ENCODE data around the gene OVAAL.

OVAAL gene

DNA sequence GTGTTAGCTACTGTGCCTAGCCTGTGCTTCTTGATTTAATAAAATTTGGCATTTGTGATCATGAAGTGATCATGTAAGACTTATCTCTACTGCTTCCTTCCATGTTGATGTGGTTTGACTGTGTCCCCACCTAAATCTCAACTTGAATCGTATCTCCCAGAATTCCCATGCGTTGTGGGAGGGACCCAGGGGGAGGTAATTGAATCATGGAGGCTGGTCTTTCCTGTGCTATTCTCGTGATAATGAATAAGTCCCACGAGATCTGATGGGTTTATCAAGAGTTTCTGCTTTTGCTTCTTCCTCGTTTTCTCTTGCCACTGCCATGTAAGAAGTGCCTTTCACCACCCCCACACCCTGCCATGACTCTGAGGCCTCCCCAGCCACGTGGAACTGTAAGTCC lies at the start of gene OVAAL:
OVAAL (plus strand) TSS at position 301 of the 400 bp plus-strand sequence.
- H3K27me3 ChIP-seq (ENCODE audit: control insufficient read depth, insufficient read depth, low read length): no peaks in the 10 kb centered on the region
- H3K4me1 ChIP-seq (ENCODE audit: control insufficient read depth, low read depth, low read length): no peaks in the 10 kb centered on the region
- no peak within 1 kb of the TSS for H3K9ac ChIP-seq (ENCODE audit: low read length)
- no peak within 1 kb of the TSS for H3K4me3 ChIP-seq (ENCODE audit: low read length)
- H3K27ac ChIP-seq (ENCODE audit: low read length): no peak within 1 kb of the TSS
- no peaks in the 10 kb centered on the region for H3K9me3 ChIP-seq (ENCODE audit: control insufficient read depth, low read depth, low read length)
- no peaks in the 10 kb centered on the region for H3K36me3 ChIP-seq (ENCODE audit: control insufficient read depth, low read depth, low read length)

DNA sequence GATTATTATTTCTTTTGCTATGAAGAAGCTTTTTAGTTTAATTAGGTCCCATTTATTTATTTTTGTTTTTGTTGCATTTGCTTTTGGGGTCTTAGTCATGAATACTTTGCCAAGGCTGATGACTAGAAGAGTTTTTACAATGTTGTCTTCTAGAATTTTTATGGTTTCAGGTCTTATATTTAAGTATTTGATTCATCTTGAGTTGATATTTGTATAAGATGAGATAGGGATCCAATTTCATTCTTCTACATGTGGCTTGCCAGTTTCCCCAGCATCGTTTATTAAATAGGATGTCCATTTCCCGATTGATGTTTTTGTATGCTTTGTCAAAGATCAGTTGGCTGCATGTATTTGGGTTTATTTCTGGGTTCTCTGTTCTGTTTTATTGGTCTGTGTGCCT lies 47.9 kb upstream of the OVAAL start:
- Histone ChIP-seq H3K9ac (ENCODE audit: low read length) (no peak overlapping the region), H3K4me3 (ENCODE audit: low read length) (no peak overlapping the region), H3K27ac (ENCODE audit: low read length) (no peak overlapping the region), H3K27me3 (ENCODE audit: control insufficient read depth, insufficient read depth, low read length) (no peaks in the 10 kb centered on the region), H3K9me3 (ENCODE audit: control insufficient read depth, low read depth, low read length) (no peaks in the 10 kb centered on the region), H3K36me3 (ENCODE audit: control insufficient read depth, low read depth, low read length) (no peaks in the 10 kb centered on the region), H3K4me1 (ENCODE audit: control insufficient read depth, low read depth, low read length) (peaks cover 3% of the 10 kb centered on the region)

- no peak overlapping the region for H3K4me3 ChIP-seq (ENCODE audit: low read length)
- H3K27me3 ChIP-seq (ENCODE audit: control insufficient read depth, insufficient read depth, low read length): no peaks in the 10 kb centered on the region
- peaks cover 8% of the 10 kb centered on the region for H3K4me1 ChIP-seq (ENCODE audit: control insufficient read depth, low read depth, low read length)
- H3K9ac ChIP-seq (ENCODE audit: low read length): no peak overlapping the region
- H3K27ac ChIP-seq (ENCODE audit: low read length): no peak overlapping the region
- H3K9me3 ChIP-seq (ENCODE audit: control insufficient read depth, low read depth, low read length): no peaks in the 10 kb centered on the region
- no peaks in the 10 kb centered on the region for H3K36me3 ChIP-seq (ENCODE audit: control insufficient read depth, low read depth, low read length)
Observed at GRCh38 chr1:180513531-180513930, 45.2 kb upstream of the OVAAL start.

DNA sequence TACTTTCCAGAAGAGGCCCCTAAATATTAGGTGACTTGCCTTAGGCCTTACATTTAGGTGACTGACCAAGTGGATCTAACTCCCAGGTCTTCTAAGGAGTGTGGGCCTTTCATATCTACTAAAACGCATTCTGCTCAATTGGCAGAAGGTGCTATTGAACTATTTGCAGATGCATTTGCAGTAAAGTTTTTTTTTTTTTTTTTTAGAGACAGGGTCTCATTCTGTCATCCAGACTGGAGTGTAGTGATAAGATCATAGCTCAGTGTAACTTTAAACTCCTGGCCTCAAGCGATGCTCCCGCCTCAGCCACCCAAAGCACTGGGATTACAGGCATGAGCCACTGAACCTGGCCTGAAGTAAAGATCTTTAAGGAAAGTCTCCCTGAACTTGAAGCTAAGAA lies 43.4 kb upstream of the OVAAL start:
- H3K4me3 ChIP-seq (ENCODE audit: low read length): no peak overlapping the region
- no peaks in the 10 kb centered on the region for H3K9me3 ChIP-seq (ENCODE audit: control insufficient read depth, low read depth, low read length)
- H3K9ac ChIP-seq (ENCODE audit: low read length): no peak overlapping the region
- H3K27ac ChIP-seq (ENCODE audit: low read length): no peak overlapping the region
- H3K4me1 ChIP-seq (ENCODE audit: control insufficient read depth, low read depth, low read length): peaks cover 8% of the 10 kb centered on the region
- H3K27me3 ChIP-seq (ENCODE audit: control insufficient read depth, insufficient read depth, low read length): no peaks in the 10 kb centered on the region
- H3K36me3 ChIP-seq (ENCODE audit: control insufficient read depth, low read depth, low read length): no peaks in the 10 kb centered on the region

GRCh38 chr1:180515857-180516388 lies 42.8 kb upstream of the OVAAL start:
- Histone ChIP-seq H3K36me3 (ENCODE audit: control insufficient read depth, low read depth, low read length) (no peaks in the 10 kb centered on the region), H3K4me1 (ENCODE audit: control insufficient read depth, low read depth, low read length) (peaks cover 8% of the 10 kb centered on the region), H3K27ac (ENCODE audit: low read length) (no peak overlapping the region), H3K9me3 (ENCODE audit: control insufficient read depth, low read depth, low read length) (no peaks in the 10 kb centered on the region), H3K27me3 (ENCODE audit: control insufficient read depth, insufficient read depth, low read length) (no peaks in the 10 kb centered on the region), H3K9ac (ENCODE audit: low read length) (no peak overlapping the region), H3K4me3 (ENCODE audit: low read length) (no peak overlapping the region)

DNA sequence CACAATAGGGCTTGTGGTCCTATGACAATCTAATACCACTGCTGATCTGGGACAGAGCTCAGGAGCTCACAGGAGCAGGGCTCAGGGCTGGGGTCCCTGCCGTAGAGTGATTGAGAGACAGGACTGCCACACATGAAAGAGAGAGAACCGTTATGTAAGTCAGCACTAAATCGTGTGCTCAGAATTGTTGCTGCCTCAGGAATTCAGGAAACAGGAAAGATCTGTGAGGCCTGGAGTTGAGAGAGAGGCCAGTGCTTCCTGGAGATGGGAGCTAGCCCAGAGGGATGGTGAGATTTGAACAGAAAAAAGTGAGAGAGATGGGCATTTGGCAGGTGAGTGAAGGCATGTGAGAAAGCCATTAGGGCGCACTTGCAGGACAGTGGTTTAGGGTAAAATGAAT lies 38.9 kb upstream of the OVAAL start:
- Histone ChIP-seq H3K36me3 (ENCODE audit: control insufficient read depth, low read depth, low read length) (no peaks in the 10 kb centered on the region), H3K9ac (ENCODE audit: low read length) (no peak overlapping the region), H3K27me3 (ENCODE audit: control insufficient read depth, insufficient read depth, low read length) (no peaks in the 10 kb centered on the region), H3K27ac (ENCODE audit: low read length) (no peak overlapping the region), H3K9me3 (ENCODE audit: control insufficient read depth, low read depth, low read length) (no peaks in the 10 kb centered on the region), H3K4me1 (ENCODE audit: control insufficient read depth, low read depth, low read length) (peaks cover 16% of the 10 kb centered on the region), H3K4me3 (ENCODE audit: low read length) (no peak overlapping the region)

- no peaks in the 10 kb centered on the region for H3K27me3 ChIP-seq (ENCODE audit: control insufficient read depth, insufficient read depth, low read length)
- H3K4me3 ChIP-seq (ENCODE audit: low read length): no peak overlapping the region
- no peak overlapping the region for H3K27ac ChIP-seq (ENCODE audit: low read length)
- no peak overlapping the region for H3K9ac ChIP-seq (ENCODE audit: low read length)
- peaks cover 12% of the 10 kb centered on the region for H3K4me1 ChIP-seq (ENCODE audit: control insufficient read depth, low read depth, low read length)
- H3K9me3 ChIP-seq (ENCODE audit: control insufficient read depth, low read depth, low read length): no peaks in the 10 kb centered on the region
- H3K36me3 ChIP-seq (ENCODE audit: control insufficient read depth, low read depth, low read length): no peaks in the 10 kb centered on the region
Observed at GRCh38 chr1:180521474-180522212, 37.1 kb upstream of the OVAAL start.

- Histone ChIP-seq H3K4me1 (ENCODE audit: control insufficient read depth, low read depth, low read length) (peaks cover 12% of the 10 kb centered on the region), H3K9ac (ENCODE audit: low read length) (no peak overlapping the region), H3K4me3 (ENCODE audit: low read length) (no peak overlapping the region), H3K27me3 (ENCODE audit: control insufficient read depth, insufficient read depth, low read length) (no peaks in the 10 kb centered on the region), H3K9me3 (ENCODE audit: control insufficient read depth, low read depth, low read length) (no peaks in the 10 kb centered on the region), H3K27ac (ENCODE audit: low read length) (no peak overlapping the region), H3K36me3 (ENCODE audit: control insufficient read depth, low read depth, low read length) (no peaks in the 10 kb centered on the region)
Observed at GRCh38 chr1:180522213-180522515, 36.6 kb upstream of the OVAAL start.

DNA sequence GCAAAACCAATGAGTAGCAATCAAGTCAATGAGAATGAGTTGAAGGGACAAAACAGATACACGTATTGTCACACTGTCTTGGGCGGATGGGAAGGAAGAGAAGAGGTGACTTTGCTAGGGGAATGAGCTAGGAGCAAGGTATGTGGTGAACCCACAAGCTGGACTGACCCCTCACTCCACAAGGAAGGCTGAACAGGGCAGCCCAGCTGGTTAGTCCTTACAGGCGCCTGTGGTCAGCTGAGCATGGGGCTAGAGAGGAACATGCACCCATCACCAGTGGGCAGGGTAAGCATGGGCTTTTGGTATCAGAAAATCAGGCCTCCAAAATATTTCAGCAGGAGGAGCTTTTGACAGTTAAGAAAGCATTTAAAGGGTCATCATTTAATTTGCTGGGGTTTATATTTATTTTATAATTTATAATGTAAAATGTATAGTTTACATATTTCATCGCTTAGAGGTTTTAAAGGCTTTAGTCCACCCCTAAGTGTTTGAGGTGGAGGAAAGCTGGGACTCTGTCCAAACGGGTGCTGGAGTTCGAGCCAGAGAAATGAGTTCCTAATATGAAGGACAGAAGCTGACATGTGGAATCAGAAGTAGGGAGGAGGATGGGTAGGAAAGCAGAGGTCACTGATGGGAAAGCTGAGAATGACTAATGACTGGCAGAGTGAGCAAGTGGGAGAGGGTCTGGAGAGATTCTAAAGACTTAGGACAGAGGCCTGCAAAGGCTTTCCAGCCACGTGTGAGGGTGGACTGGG lies 34.4 kb upstream of the OVAAL start:
- Histone ChIP-seq H3K4me3 (ENCODE audit: low read length) (no peak overlapping the region), H3K9ac (ENCODE audit: low read length) (no peak overlapping the region), H3K27ac (ENCODE audit: low read length) (no peak overlapping the region), H3K4me1 (ENCODE audit: control insufficient read depth, low read depth, low read length) (peaks cover 12% of the 10 kb centered on the region), H3K36me3 (ENCODE audit: control insufficient read depth, low read depth, low read length) (no peaks in the 10 kb centered on the region), H3K9me3 (ENCODE audit: control insufficient read depth, low read depth, low read length) (no peaks in the 10 kb centered on the region), H3K27me3 (ENCODE audit: control insufficient read depth, insufficient read depth, low read length) (no peaks in the 10 kb centered on the region)

- Histone ChIP-seq H3K4me3 (ENCODE audit: low read length) (no peak overlapping the region), H3K9ac (ENCODE audit: low read length) (no peak overlapping the region), H3K27me3 (ENCODE audit: control insufficient read depth, insufficient read depth, low read length) (no peaks in the 10 kb centered on the region), H3K27ac (ENCODE audit: low read length) (no peak overlapping the region), H3K36me3 (ENCODE audit: control insufficient read depth, low read depth, low read length) (no peaks in the 10 kb centered on the region), H3K9me3 (ENCODE audit: control insufficient read depth, low read depth, low read length) (no peaks in the 10 kb centered on the region), H3K4me1 (ENCODE audit: control insufficient read depth, low read depth, low read length) (peaks cover 14% of the 10 kb centered on the region)
Observed at GRCh38 chr1:180524915-180525714, 33.6 kb upstream of the OVAAL start.

DNA sequence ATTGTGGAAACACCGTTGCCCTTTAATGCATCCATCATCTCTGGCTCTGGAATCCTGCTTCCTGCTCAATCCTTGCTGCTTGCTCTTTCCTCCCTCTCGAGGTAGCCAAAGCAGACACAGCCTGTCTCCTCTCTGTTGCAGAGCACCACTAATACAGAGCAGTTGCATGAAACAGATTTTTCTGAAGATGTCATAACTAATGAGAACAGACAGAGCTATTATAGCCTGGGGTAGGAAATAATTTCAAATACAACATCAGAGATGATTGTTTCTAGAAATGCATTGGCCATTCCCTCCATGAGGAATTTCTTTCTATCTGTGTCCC lies 33.1 kb upstream of the OVAAL start:
- Histone ChIP-seq H3K4me1 (ENCODE audit: control insufficient read depth, low read depth, low read length) (peaks cover 18% of the 10 kb centered on the region), H3K27me3 (ENCODE audit: control insufficient read depth, insufficient read depth, low read length) (no peaks in the 10 kb centered on the region), H3K9me3 (ENCODE audit: control insufficient read depth, low read depth, low read length) (no peaks in the 10 kb centered on the region), H3K4me3 (ENCODE audit: low read length) (no peak overlapping the region), H3K27ac (ENCODE audit: low read length) (no peak overlapping the region), H3K9ac (ENCODE audit: low read length) (no peak overlapping the region), H3K36me3 (ENCODE audit: control insufficient read depth, low read depth, low read length) (no peaks in the 10 kb centered on the region)
